Epidermal melanocyte (primary cell): ENCODE data around the gene MLC1.
A peak's percentile ranks its signal among the peaks of the same experiment; 100 is the strongest.

Experiments used
- DNase-seq: peaks from one replicate; pipeline ENCODE4 v3.0.0; 2011; ENCODE audit warnings: low spot score; ENCODE audit not compliant: insufficient read length

MLC1 gene

GRCh38 chr22:50058906-50059880 is 26.0 kb downstream of the MLC1 start:
- peak; percentile 65 for DNase-seq

GRCh38 chr22:50058061-50058905 is 26.9 kb downstream of the MLC1 start, which contains the start of gene TTLL8:
Gene TTLL8, minus strand, starts transcription at chr22:50058298.
- no peak for DNase-seq

- no peak for DNase-seq
Measured at GRCh38 chr22:50057278-50058060, 27.8 kb downstream of the MLC1 start.

- no peak for DNase-seq
Measured at GRCh38 chr22:50056214-50056972, 28.8 kb downstream of the MLC1 start.

- DNase-seq, result no peak
Measured at GRCh38 chr22:50053861-50054260, 31.4 kb downstream of the MLC1 start.

- DNase-seq, result no peak
Measured at GRCh38 chr22:50051930-50052329, 33.3 kb downstream of the MLC1 start.

GRCh38 chr22:50049299-50050195 is 35.7 kb downstream of the MLC1 start:
- DNase-seq, result no peak

- no peak for DNase-seq
Measured at GRCh38 chr22:50048836-50049235, 36.4 kb downstream of the MLC1 start.

- no peak for DNase-seq
Measured at GRCh38 chr22:50048061-50048765, 37.0 kb downstream of the MLC1 start.

GRCh38 chr22:50047346-50047745 is 37.9 kb downstream of the MLC1 start:
- DNase-seq, result no peak

- DNase-seq, result no peak
Measured at GRCh38 chr22:50046481-50047245, 38.6 kb downstream of the MLC1 start.

- no peak for DNase-seq
Measured at GRCh38 chr22:50046019-50046415, 39.2 kb downstream of the MLC1 start.

- no peak for DNase-seq
Measured at GRCh38 chr22:50045211-50046018, 39.8 kb downstream of the MLC1 start.

GRCh38 chr22:50044485-50045118 is 40.6 kb downstream of the MLC1 start:
- peak; percentile 15 for DNase-seq

GRCh38 chr22:50041361-50042065 is 43.7 kb downstream of the MLC1 start:
- DNase-seq, result no peak

- DNase-seq, result no peak
Measured at GRCh38 chr22:50040717-50041116, 44.5 kb downstream of the MLC1 start.
